Mesenchymal stem cell (in vitro differentiated cells and primary cell): ENCODE results near the gene CRABP1.

Experiments
- DNase-seq: peaks from one replicate; pipeline ENCODE4 v3.0.0-alpha.2; 2013
- H2AFZ ChIP-seq: one replicate; pipeline ENCODE4 v1.6.1; 2013; ENCODE audit warnings: low read depth, mild to moderate bottlenecking, control low read depth, inconsistent platforms, low read length, moderate library complexity
- H2AK5ac ChIP-seq: 2 replicates; pipeline ENCODE4 v1.6.1; 2013; ENCODE audit warnings: low read length, moderate library complexity, mild to moderate bottlenecking, inconsistent platforms; ENCODE audit not compliant: severe bottlenecking
- H2BK120ac ChIP-seq: one replicate; pipeline ENCODE4 v1.6.1; 2013; ENCODE audit warnings: low read depth, mild to moderate bottlenecking, inconsistent platforms, low read length, moderate library complexity
- H2BK12ac ChIP-seq, 2 experiments: one replicate each; pipeline ENCODE4 v1.6.1; 2013; ENCODE audit warnings: inconsistent platforms in 2 of 2, low read length in 2 of 2, mild to moderate bottlenecking in 2 of 2, moderate library complexity in 2 of 2, control low read depth in 1 of 2
- H2BK15ac ChIP-seq: one replicate; pipeline ENCODE4 v1.6.1; 2013; ENCODE audit warnings: mild to moderate bottlenecking, low read depth, inconsistent platforms; ENCODE audit not compliant: poor library complexity, severe bottlenecking
- H2BK5ac ChIP-seq: 2 replicates; pipeline ENCODE4 v1.6.1; 2013; ENCODE audit warnings: low read depth, mild to moderate bottlenecking, low read length, control low read depth, inconsistent platforms; ENCODE audit not compliant: poor library complexity, severe bottlenecking
- H3K14ac ChIP-seq, 2 experiments: one replicate each; pipeline ENCODE4 v1.6.1; 2013; ENCODE audit warnings: inconsistent platforms in 2 of 2, low read length in 2 of 2, control low read depth in 1 of 2, mild to moderate bottlenecking in 1 of 2, moderate library complexity in 1 of 2
- H3K18ac ChIP-seq, 2 experiments: one replicate each; pipeline ENCODE4 v1.6.1; 2013; ENCODE audit warnings: inconsistent platforms in 2 of 2, low read length in 2 of 2, control low read depth in 1 of 2, low read depth in 1 of 2, mild to moderate bottlenecking in 1 of 2
- H3K23ac ChIP-seq, 2 experiments: one replicate each; pipeline ENCODE4 v1.6.1; 2013; ENCODE audit warnings: inconsistent platforms in 2 of 2, low read length in 2 of 2, mild to moderate bottlenecking in 2 of 2, moderate library complexity in 2 of 2, control low read depth in 1 of 2
- H3K27ac ChIP-seq: 2 replicates; pipeline ENCODE4 v1.5.1; 2013; ENCODE audit warnings: mild to moderate bottlenecking, moderate library complexity, low read length, control low read depth, inconsistent platforms; ENCODE audit not compliant: poor library complexity, severe bottlenecking
- H3K27me3 ChIP-seq, 2 experiments: 2 replicates each; pipeline versions ENCODE4 v1.6.1 to v1.7.0; 2013; ENCODE audit warnings: low read length in 2 of 2, mild to moderate bottlenecking in 2 of 2, moderate library complexity in 2 of 2, control low read depth in 1 of 2, inconsistent platforms in 1 of 2; ENCODE audit not compliant: control insufficient read depth in 1 of 2, insufficient read depth in 1 of 2
- H3K36me3 ChIP-seq, 2 experiments: 2 replicates each; pipeline versions ENCODE4 v1.6.1 to v1.7.0; 2013; ENCODE audit warnings: low read length in 2 of 2, control low read depth in 1 of 2, inconsistent platforms in 1 of 2, low read depth in 1 of 2, mild to moderate bottlenecking in 1 of 2; ENCODE audit not compliant: insufficient read depth in 2 of 2, control insufficient read depth in 1 of 2
- H3K4ac ChIP-seq, 2 experiments: one replicate each; pipeline ENCODE4 v1.6.1; 2013; ENCODE audit warnings: inconsistent platforms in 2 of 2, low read length in 2 of 2, mild to moderate bottlenecking in 2 of 2, moderate library complexity in 2 of 2, control low read depth in 1 of 2, low read depth in 1 of 2
- H3K4me1 ChIP-seq: 2 replicates; pipeline ENCODE4 v1.6.1; 2013; ENCODE audit warnings: low read depth, low read length, control low read depth; ENCODE audit not compliant: control insufficient read depth, insufficient read depth
- H3K4me2 ChIP-seq: 2 replicates; pipeline ENCODE4 v1.6.1; 2013; ENCODE audit warnings: low read length, mild to moderate bottlenecking, inconsistent platforms; ENCODE audit not compliant: poor library complexity, severe bottlenecking
- H3K4me3 ChIP-seq, 2 experiments: 2 replicates each; pipeline versions ENCODE4 v1.5.1 to v1.7.0; 2013; ENCODE audit warnings: low read length in 2 of 2, mild to moderate bottlenecking in 2 of 2, control low read depth in 1 of 2, low read depth in 1 of 2; ENCODE audit not compliant: insufficient read depth in 1 of 2
- H3K79me1 ChIP-seq: replicated peaks from 2 replicates; pipeline ENCODE4 v1.6.1; 2013; ENCODE audit warnings: mild to moderate bottlenecking, control low read depth, low read length, inconsistent platforms; ENCODE audit not compliant: poor library complexity, severe bottlenecking
- H3K9ac ChIP-seq: 2 replicates; pipeline ENCODE4 v1.7.0; 2013; ENCODE audit warnings: mild to moderate bottlenecking, low read length, moderate library complexity
- H3K9me3 ChIP-seq: 2 replicates; pipeline ENCODE4 v1.7.0; 2013; ENCODE audit warnings: mild to moderate bottlenecking, low read length; ENCODE audit not compliant: control insufficient read depth
- H4K8ac ChIP-seq: one replicate; pipeline ENCODE4 v1.6.1; 2013; ENCODE audit warnings: inconsistent platforms, mild to moderate bottlenecking, low read length, moderate library complexity
- H4K91ac ChIP-seq: one replicate; pipeline ENCODE4 v1.6.1; 2013; ENCODE audit warnings: mild to moderate bottlenecking, low read length, inconsistent platforms
- WGBS: methylation state at CpG from one replicate; pipeline ENCODE4 v1.1.7; 2013; ENCODE audit warnings: mixed read lengths; 5-methylcytosine and 5-hydroxymethylcytosine counted together

Gene CRABP1

DNA sequence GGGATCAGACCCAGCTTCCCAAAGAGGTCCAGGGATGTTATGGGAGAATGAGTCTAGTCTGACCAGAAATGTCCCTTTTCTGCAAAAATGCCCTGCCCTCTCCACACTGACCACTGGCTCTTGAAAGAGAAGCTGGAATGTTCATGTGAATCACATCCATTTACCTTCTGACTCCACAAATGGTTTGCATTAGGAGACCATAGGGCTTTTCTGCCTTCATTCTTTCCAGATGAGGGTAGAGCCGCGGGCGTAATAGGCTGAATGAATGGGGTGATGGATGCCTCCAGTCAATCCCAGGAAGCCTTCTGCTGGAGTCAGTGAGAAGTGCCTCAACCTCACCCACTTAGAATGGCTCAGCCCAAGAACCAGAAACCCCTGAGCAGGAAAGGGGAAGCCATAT lies 50.7 kb downstream of the CRABP1 start:
- no peak overlapping the region for H2BK12ac ChIP-seq
- H3K14ac ChIP-seq: no peak overlapping the region
- no peak overlapping the region for H2BK120ac ChIP-seq
- no peak overlapping the region for H2BK5ac ChIP-seq
- H3K36me3 ChIP-seq: no peaks in the 10 kb centered on the region
- H3K4me1 ChIP-seq: peaks cover 2% of the 10 kb centered on the region
- H4K8ac ChIP-seq: no peak overlapping the region
- no peak for DNase-seq
- H2AK5ac ChIP-seq: no peak overlapping the region
- peaks cover 49 to 57% of the 10 kb centered on the region in 2 experiments for H3K27me3 ChIP-seq
- 95% methylated on average over 3 of the region's 3 CpGs for WGBS
- no peak overlapping the region for H3K4me2 ChIP-seq
- H3K9ac ChIP-seq: no peak overlapping the region
- no peak overlapping the region for H3K27ac ChIP-seq
- H3K4me3 ChIP-seq: no peak overlapping the region
- no peak overlapping the region for H2BK15ac ChIP-seq
- no peak overlapping the region for H4K91ac ChIP-seq
- no peak overlapping the region for H2AFZ ChIP-seq
- no peak overlapping the region for H3K18ac ChIP-seq
- no peak overlapping the region for H3K4ac ChIP-seq
- H3K9me3 ChIP-seq: no peaks in the 10 kb centered on the region
- no peak overlapping the region for H3K23ac ChIP-seq
- no peaks in the 10 kb centered on the region for H3K79me1 ChIP-seq

DNA sequence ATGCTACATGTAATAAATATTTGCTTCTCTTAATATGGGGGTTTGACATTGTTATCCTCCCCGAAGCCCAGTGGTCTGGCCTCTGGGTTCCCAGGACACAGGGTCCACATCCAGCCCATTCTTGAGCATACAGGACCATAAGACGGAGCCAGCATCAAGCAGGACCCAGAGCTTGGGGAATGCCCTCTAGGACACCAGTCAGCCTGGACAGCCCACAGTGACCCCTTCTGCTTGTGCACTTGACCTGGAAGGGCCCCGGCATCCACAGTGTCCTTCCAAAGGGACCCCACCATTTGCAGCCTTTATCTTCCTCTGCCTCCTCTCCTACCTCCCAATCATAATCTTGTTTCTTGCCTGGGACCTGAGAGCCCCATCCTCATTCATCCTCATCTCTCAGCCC lies 51.6 kb downstream of the CRABP1 start:
- WGBS: 88% methylated on average over 3 of the region's 3 CpGs
- Histone ChIP-seq H2AFZ (no peak overlapping the region), H2BK15ac (no peak overlapping the region), H3K27ac (no peak overlapping the region), H3K4me3 (no peak overlapping the region), H2AK5ac (no peak overlapping the region), H3K9ac (no peak overlapping the region), H3K36me3 (no peaks in the 10 kb centered on the region), H3K9me3 (no peaks in the 10 kb centered on the region), H4K91ac (no peak overlapping the region), H3K18ac (no peak overlapping the region), H3K4ac (no peak overlapping the region), H3K27me3 (peaks cover 41 to 48% of the 10 kb centered on the region in 2 experiments), H2BK120ac (no peak overlapping the region), H3K79me1 (no peaks in the 10 kb centered on the region), H4K8ac (no peak overlapping the region), H3K4me1 (peaks cover 2% of the 10 kb centered on the region), H2BK5ac (no peak overlapping the region), H3K4me2 (no peak overlapping the region), H3K23ac (no peak overlapping the region), H3K14ac (no peak overlapping the region), H2BK12ac (no peak overlapping the region)
- DNase-seq: no peak

DNA sequence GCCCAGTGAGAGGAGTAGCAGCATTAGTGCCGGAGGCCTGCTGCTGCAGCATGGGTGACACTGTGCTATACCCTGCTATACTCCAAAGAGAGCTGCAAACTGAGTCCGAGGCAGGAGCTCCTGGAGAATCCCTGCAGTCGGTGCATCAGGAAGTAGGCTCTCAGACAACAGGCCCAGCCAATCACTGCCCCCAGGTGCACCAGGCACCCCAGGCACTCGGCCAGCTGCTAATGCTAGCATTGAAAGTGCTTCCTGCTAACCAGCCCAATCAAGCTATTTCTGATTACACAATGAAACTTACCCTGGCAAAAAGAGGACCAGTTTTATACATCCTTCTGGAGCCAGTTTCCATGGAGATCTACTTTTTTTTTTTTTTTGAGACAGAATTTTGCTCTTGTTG lies 52.3 kb downstream of the CRABP1 start:
- peaks cover 34 to 41% of the 10 kb centered on the region in 2 experiments for H3K27me3 ChIP-seq
- H3K4me2 ChIP-seq: no peak overlapping the region
- no peak overlapping the region for H3K4ac ChIP-seq
- no peaks in the 10 kb centered on the region for H3K9me3 ChIP-seq
- 79% methylated on average over 4 of the region's 4 CpGs for WGBS
- H3K36me3 ChIP-seq: no peaks in the 10 kb centered on the region
- H2AFZ ChIP-seq: no peak overlapping the region
- no peak for DNase-seq
- H3K4me1 ChIP-seq: peaks cover 2% of the 10 kb centered on the region
- H3K9ac ChIP-seq: no peak overlapping the region
- no peak overlapping the region for H2AK5ac ChIP-seq
- H2BK15ac ChIP-seq: no peak overlapping the region
- no peak overlapping the region for H2BK120ac ChIP-seq
- no peak overlapping the region for H4K91ac ChIP-seq
- no peak overlapping the region for H3K18ac ChIP-seq
- H3K27ac ChIP-seq: no peak overlapping the region
- no peak overlapping the region for H3K14ac ChIP-seq
- H2BK12ac ChIP-seq: no peak overlapping the region
- H3K23ac ChIP-seq: no peak overlapping the region
- H2BK5ac ChIP-seq: no peak overlapping the region
- H4K8ac ChIP-seq: no peak overlapping the region
- H3K4me3 ChIP-seq: no peak overlapping the region
- H3K79me1 ChIP-seq: no peaks in the 10 kb centered on the region

DNA sequence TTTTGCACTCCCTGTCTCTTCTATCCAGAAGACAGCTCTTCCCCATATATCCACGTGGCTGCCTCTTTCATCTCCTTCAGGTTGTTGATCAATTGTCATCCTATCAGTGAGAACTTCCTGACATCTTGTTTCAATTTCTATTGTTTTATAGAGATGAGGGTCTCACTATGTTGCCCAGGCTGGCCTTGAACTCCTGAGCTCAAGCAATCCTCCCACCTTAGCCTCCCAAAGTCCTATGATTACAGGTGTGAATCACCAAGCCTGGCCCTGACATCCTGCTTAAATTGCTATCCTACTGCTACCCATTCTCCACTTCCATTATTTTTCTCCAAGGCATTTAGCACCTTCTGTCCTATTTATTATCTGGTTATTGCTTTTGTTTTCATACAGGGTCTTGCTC lies 53.0 kb downstream of the CRABP1 start:
- Histone ChIP-seq H3K4me2 (no peak overlapping the region), H3K27me3 (peaks cover 31 to 39% of the 10 kb centered on the region in 2 experiments), H3K4ac (no peak overlapping the region), H3K18ac (no peak overlapping the region), H2AFZ (no peak overlapping the region), H3K79me1 (no peaks in the 10 kb centered on the region), H2BK15ac (no peak overlapping the region), H2BK120ac (no peak overlapping the region), H2BK5ac (no peak overlapping the region), H3K36me3 (no peaks in the 10 kb centered on the region), H3K9ac (no peak overlapping the region), H3K14ac (no peak overlapping the region), H3K9me3 (no peaks in the 10 kb centered on the region), H2BK12ac (no peak overlapping the region), H3K4me3 (no peak overlapping the region), H3K4me1 (peaks cover 2% of the 10 kb centered on the region), H2AK5ac (no peak overlapping the region), H3K23ac (no peak overlapping the region), H3K27ac (no peak overlapping the region), H4K91ac (no peak overlapping the region), H4K8ac (no peak overlapping the region)
- no peak for DNase-seq
- 86% methylated on average over 1 of the region's 1 CpG for WGBS
